Calu3 (cell line): ENCODE measurements around the gene SMU1. TPM values are rescaled to one million over a fixed set of nuclear protein-coding genes. Genes with fewer than 3 reads are reported as not detected.

Experiments
- BruUV-seq: library from RNA; stranded (reverse); fragments of 400-500 nt; replicated peaks from 2 replicates; lab custom pipeline; 2021; lab: Mats Ljungman, UMichigan
- CTCF ChIA-PET: fragments of 300-600 bp; sonication (Branson Sonifier 250); formaldehyde crosslinking; loops from one replicate; lab custom pipeline; 2022; ENCODE audit warnings: antibody characterized with exemption; lab: Charles Lee
- DNase-seq: peaks from one replicate; pipeline ENCODE4 v3.0.0; 2022
- H3K27ac Mint-ChIP-seq: one replicate; pipeline ENCODE4 v1.8.0; 2022; ENCODE audit warnings: mixed read lengths; ENCODE audit not compliant: unreplicated experiment
- H3K27me3 Mint-ChIP-seq: one replicate; pipeline ENCODE4 v1.8.0; 2022; ENCODE audit warnings: mixed read lengths; ENCODE audit not compliant: unreplicated experiment
- H3K36me3 Mint-ChIP-seq: one replicate; pipeline ENCODE4 v1.8.0; 2022; ENCODE audit warnings: mild to moderate bottlenecking, moderate library complexity, mixed read lengths; ENCODE audit not compliant: insufficient read depth, unreplicated experiment
- H3K4me1 Mint-ChIP-seq: one replicate; pipeline ENCODE4 v1.8.0; 2022; ENCODE audit warnings: mild to moderate bottlenecking, low read depth, mixed read lengths; ENCODE audit not compliant: unreplicated experiment
- H3K4me3 Mint-ChIP-seq: one replicate; pipeline ENCODE4 v1.8.0; 2022; ENCODE audit warnings: mild to moderate bottlenecking, low read depth, moderate library complexity, mixed read lengths; ENCODE audit not compliant: unreplicated experiment
- H3K9me3 Mint-ChIP-seq: one replicate; pipeline ENCODE4 v1.8.0; 2022; ENCODE audit warnings: low read depth, mixed read lengths; ENCODE audit not compliant: unreplicated experiment
- intact Hi-C: fragments of 100-400 bp; cut with micrococcal nuclease; formaldehyde crosslinking; loops from one replicate; pipeline ENCODE4 v1.10.0; 2022; ENCODE audit not compliant: unreplicated experiment
- total RNA-seq: library from RNA; stranded (reverse); gene quantifications from 2 replicates; pipeline ENCODE4 v1.2.3, GENCODE V29; 2022
- TF ChIP-seq, protein P1 (sequence below): fragments of 200-600 bp; IDR thresholded peaks from one replicate; pipeline ENCODE4 v1.8.0; 2022; ENCODE audit warnings: antibody characterized with exemption; ENCODE audit not compliant: unreplicated experiment

SMU1 gene
- total RNA-seq, 1 experiment from 2014 or later, result 12.3 TPM

DNA sequence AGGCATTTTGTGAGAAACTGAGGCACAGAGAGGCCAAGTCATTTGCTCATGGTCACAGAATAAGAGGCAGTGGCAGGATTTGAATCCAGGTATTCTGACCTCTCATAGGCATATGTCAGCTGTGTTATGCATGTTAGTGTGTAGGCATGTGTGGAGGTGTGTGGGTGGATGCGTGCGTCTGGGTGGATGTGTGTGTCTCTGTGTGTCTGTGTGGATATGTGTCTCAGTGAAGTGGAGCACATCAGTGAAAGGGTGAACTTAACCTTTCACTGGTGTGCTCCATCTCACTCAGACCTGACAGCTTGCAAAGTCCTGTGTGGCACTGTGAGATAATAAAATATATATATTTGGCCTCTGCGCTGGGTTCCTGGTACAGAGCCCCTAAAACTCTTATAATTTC is 32.0 kb upstream of the SMU1 start:
- H3K4me1 Mint-ChIP-seq, result peaks cover 8% of the 10 kb centered on the region
- TF ChIP-seq, protein P1, sequence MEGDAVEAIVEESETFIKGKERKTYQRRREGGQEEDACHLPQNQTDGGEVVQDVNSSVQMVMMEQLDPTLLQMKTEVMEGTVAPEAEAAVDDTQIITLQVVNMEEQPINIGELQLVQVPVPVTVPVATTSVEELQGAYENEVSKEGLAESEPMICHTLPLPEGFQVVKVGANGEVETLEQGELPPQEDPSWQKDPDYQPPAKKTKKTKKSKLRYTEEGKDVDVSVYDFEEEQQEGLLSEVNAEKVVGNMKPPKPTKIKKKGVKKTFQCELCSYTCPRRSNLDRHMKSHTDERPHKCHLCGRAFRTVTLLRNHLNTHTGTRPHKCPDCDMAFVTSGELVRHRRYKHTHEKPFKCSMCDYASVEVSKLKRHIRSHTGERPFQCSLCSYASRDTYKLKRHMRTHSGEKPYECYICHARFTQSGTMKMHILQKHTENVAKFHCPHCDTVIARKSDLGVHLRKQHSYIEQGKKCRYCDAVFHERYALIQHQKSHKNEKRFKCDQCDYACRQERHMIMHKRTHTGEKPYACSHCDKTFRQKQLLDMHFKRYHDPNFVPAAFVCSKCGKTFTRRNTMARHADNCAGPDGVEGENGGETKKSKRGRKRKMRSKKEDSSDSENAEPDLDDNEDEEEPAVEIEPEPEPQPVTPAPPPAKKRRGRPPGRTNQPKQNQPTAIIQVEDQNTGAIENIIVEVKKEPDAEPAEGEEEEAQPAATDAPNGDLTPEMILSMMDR, result no peak
- no peak overlapping the region for H3K27ac Mint-ChIP-seq
- intact Hi-C loops, result no loop called here
- H3K4me3 Mint-ChIP-seq, result no peak overlapping the region
- DNase-seq, result no peak
- CTCF ChIA-PET, result no interaction called here
- no peaks in the 10 kb centered on the region for H3K9me3 Mint-ChIP-seq
- BruUV-seq, result no TSS peak
- H3K27me3 Mint-ChIP-seq, result no peaks in the 10 kb centered on the region
- H3K36me3 Mint-ChIP-seq, result peaks cover 8% of the 10 kb centered on the region

DNA sequence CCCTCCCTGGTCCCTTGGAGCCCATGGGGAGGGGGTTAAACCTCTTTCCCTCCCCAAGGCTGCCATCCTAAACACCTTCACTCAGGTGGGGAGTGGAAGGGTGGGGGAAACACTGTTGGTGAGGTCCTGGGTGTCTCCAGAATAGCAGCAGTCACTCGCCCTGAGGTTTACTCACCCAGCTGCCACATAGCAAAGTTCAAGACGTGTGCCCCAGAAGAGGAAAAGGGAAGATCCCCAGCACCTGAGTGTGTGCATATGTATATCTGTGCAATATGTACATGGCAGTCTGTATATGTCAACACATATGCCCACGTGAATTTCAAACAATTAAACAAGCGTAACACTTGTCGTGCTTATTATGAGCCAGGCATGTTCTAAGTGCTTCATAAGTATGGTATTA is 31.3 kb upstream of the SMU1 start:
- peaks cover 10% of the 10 kb centered on the region for H3K4me1 Mint-ChIP-seq
- H3K9me3 Mint-ChIP-seq, result no peaks in the 10 kb centered on the region
- H3K4me3 Mint-ChIP-seq, result no peak overlapping the region
- no peaks in the 10 kb centered on the region for H3K27me3 Mint-ChIP-seq
- H3K36me3 Mint-ChIP-seq, result peaks cover 8% of the 10 kb centered on the region
- BruUV-seq, result no TSS peak
- no peak overlapping the region for H3K27ac Mint-ChIP-seq
- CTCF ChIA-PET, result no interaction called here
- DNase-seq, result no peak
- TF ChIP-seq, protein P1, result no peak
- intact Hi-C loops, result no loop called here

DNA sequence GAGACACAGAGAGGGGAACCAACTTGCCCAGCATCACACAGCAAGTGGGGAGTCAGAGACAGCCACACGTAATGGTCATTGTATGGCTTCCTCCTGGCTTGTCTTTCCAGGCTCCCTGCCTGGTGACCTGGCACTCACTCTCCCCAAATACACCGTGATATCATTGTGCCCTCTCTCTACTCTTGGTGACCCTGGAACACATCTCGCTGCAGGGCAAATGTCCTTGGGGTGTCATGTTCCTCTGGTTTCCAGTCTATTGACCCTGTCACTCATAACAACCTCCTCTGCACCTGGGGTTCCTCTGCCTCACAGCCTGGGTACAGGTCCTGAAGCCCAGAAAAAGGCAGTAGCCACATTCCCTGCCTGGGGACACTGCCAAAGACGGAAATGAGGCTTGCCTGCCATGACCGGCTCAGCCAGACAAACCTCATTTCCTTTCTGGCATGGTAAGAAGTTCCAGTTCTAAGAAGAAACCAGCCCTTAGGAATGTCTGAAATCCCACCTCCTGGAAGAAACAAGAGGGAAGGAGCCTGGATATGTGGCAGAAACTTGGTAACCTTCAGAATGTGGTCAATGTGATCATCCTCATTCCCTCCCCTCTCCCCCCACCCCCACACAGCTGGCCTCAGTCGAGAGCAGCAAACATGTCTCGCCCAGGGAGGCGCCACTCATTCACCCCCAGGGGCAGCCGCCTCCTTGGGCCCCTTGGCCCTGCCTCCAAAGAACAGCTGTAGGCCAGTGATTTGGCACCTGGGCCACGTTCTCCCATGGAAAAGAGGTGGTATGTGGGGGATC is 30.6 kb upstream of the SMU1 start:
- no peak for DNase-seq
- BruUV-seq, result no TSS peak
- no peaks in the 10 kb centered on the region for H3K9me3 Mint-ChIP-seq
- no peak overlapping the region for H3K4me3 Mint-ChIP-seq
- intact Hi-C loops, result no loop called here
- H3K27ac Mint-ChIP-seq, result no peak overlapping the region
- H3K36me3 Mint-ChIP-seq, result peaks cover 8% of the 10 kb centered on the region
- CTCF ChIA-PET, result no interaction called here
- no peaks in the 10 kb centered on the region for H3K27me3 Mint-ChIP-seq
- peaks cover 10% of the 10 kb centered on the region for H3K4me1 Mint-ChIP-seq
- TF ChIP-seq, protein P1, result no peak

- Mint-ChIP-seq H3K9me3 (no peaks in the 10 kb centered on the region), H3K36me3 (peaks cover 6% of the 10 kb centered on the region), H3K27me3 (no peaks in the 10 kb centered on the region), H3K4me1 (peaks cover 12% of the 10 kb centered on the region), H3K27ac (no peak overlapping the region), H3K4me3 (no peak overlapping the region)
- TF ChIP-seq, protein P1, result no peak
- no TSS peak for BruUV-seq
- DNase-seq, result no peak
- CTCF ChIA-PET, result no interaction called here
- intact Hi-C loops, result no loop called here
Observed at GRCh38 chr9:33106372-33106771, 29.9 kb upstream of the SMU1 start.
